K562 (cell line): Measurements from ENCODE around the gene ZFAND3. TPM values are rescaled to one million over a fixed set of nuclear protein-coding genes. Genes with fewer than 3 reads are reported as not detected.

Source experiments
- BCOR ChIP-seq: fragments of 450-650 bp; IDR thresholded peaks from 2 replicates; pipeline ENCODE4 v1.6.1; 2016
- CAMTA2 ChIP-seq: fragments of 250-450 bp; sonication (Bioruptor Pico); conservative IDR thresholded peaks from 2 replicates; pipeline ENCODE4 v1.5.1; 2022
- CC2D1A ChIP-seq: fragments of 450-650 bp; IDR thresholded peaks from 2 replicates; pipeline ENCODE4 v1.6.1; 2017; ENCODE audit warnings: mild to moderate bottlenecking
- CREB1 ChIP-seq, 2 experiments: sonication (generic) in 1 of 2; formaldehyde crosslinking in 1 of 2; IDR thresholded peaks; 2 replicates each; pipeline versions ENCODE4 v1.6.1 to v1.8.0; 2012 to 2022; ENCODE audit warnings: inconsistent platforms in 1 of 2, mild to moderate bottlenecking in 1 of 2, missing genetic modification reagents in 1 of 2, moderate library complexity in 1 of 2
- DEAF1 ChIP-seq: fragments of 450-650 bp; formaldehyde crosslinking; IDR thresholded peaks from 2 replicates; pipeline ENCODE4 v1.4.0; 2020; ENCODE audit warnings: mild to moderate bottlenecking, moderate library complexity
- E2F8 ChIP-seq: fragments of 450-650 bp; IDR thresholded peaks from 2 replicates; pipeline ENCODE4 v1.7.1; 2018; ENCODE audit warnings: mild to moderate bottlenecking, low read depth; ENCODE audit not compliant: partially characterized antibody
- HMG20A ChIP-seq: fragments of 450-650 bp; formaldehyde crosslinking; conservative IDR thresholded peaks from 2 replicates; pipeline ENCODE4 v1.4.0; 2020; ENCODE audit warnings: mild to moderate bottlenecking, mixed read lengths
- NBN ChIP-seq: fragments of 450-650 bp; IDR thresholded peaks from 2 replicates; pipeline ENCODE4 v1.6.1; 2016; ENCODE audit warnings: low read depth, mild to moderate bottlenecking
- RNF2 ChIP-seq: sonication (generic); IDR thresholded peaks from 2 replicates; pipeline ENCODE4 v1.6.1; 2016
- SMAD4 ChIP-seq: fragments of 250-450 bp; sonication (Bioruptor Pico); conservative IDR thresholded peaks from 2 replicates; pipeline ENCODE4 v1.8.0; 2021; ENCODE audit warnings: inconsistent platforms, mild to moderate bottlenecking, moderate library complexity
- TCF3 ChIP-seq: sonication (generic); formaldehyde crosslinking; IDR thresholded peaks from 2 replicates; pipeline ENCODE4 v1.4.0; 2020; ENCODE audit warnings: mild to moderate bottlenecking, missing genetic modification reagents
- TFAP4 ChIP-seq: sonication (generic); formaldehyde crosslinking; IDR thresholded peaks from 2 replicates; pipeline ENCODE4 v1.8.0; 2022; ENCODE audit warnings: missing genetic modification reagents, mild to moderate bottlenecking, moderate library complexity, borderline replicate concordance
- ZFP36 ChIP-seq: fragments of 150-350 bp; IDR thresholded peaks from 2 replicates; pipeline ENCODE4 v1.6.1; 2018; ENCODE audit warnings: low read length, low read depth; ENCODE audit not compliant: partially characterized antibody
- ZNF395 ChIP-seq: fragments of 200-800 bp; sonication (Bioruptor generic); IDR thresholded peaks from 2 replicates; pipeline ENCODE4 v1.6.1; 2017; ENCODE audit warnings: missing genetic modification characterization, missing compliant biosample characterization
- ZNF398 ChIP-seq: fragments of 250-450 bp; sonication (Bioruptor Pico); IDR thresholded peaks from 2 replicates; pipeline ENCODE4 v1.8.0; 2021; ENCODE audit warnings: moderate library complexity, mild to moderate bottlenecking, inconsistent platforms
- polyA plus RNA-seq, 8 experiments: library from polyadenylated mRNA; depleted of rRNA in 4 of 8; stranded (reverse) in 5 of 8; unstranded in 3 of 8; fragments of >200 nt; fragmentation: Nextera tagmentation in 2 of 8; fragmentation: Illumina TruSeq in 1 of 8; extraction: Ambion mirVana in 2 of 8; extraction: Trizol in 1 of 8; gene quantifications; 2 replicates each; pipeline versions ENCODE4 v1.2.1 to v1.2.3, GENCODE V29; 2011 to 2014; ENCODE audit warnings: inconsistent platforms in 1 of 8, missing spikeins in 1 of 8
- total RNA-seq, 7 experiments: library from RNA; depleted of rRNA in 6 of 7; stranded (reverse); fragments of >200 nt in 6 of 7; fragmentation: Illumina TruSeq in 2 of 7; extraction: Trizol in 2 of 7; gene quantifications; 2 replicates each; pipeline versions ENCODE4 v1.2.1 to v1.2.3, GENCODE V29; 2011 to 2021; ENCODE audit warnings: low replicate concordance in 1 of 7

Gene ZFAND3
- total and polyA plus RNA-seq, 9 of the 15 experiments (the other 6 are each of a cell fraction or from before 2014, with no cell fraction given): 0.81 to 26.6 (median 11.8) TPM

- TF ChIP-seq TFAP4 (peak; percentile 96), BCOR (peak; percentile 79), CREB1 (IDR thresholded peaks at IDR 0.05) (peak; percentile 77), CREB1 (CRISPR knock-in tag; IDR thresholded peaks at IDR 0.05) (peak; percentile 76; the same call in 1 of the 2 replicates), TCF3 (CRISPR knock-in tag) (peak; percentile 46; the same call in 1 of the 2 replicates), CC2D1A (peak; percentile 89), RNF2 (peak; percentile 49; the same call in 1 of the 2 replicates), CAMTA2 (CRISPR knock-in tag) (no peak), SMAD4 (CRISPR knock-in tag) (peak; percentile 86), ZFP36 (peak; percentile 31), HMG20A (CRISPR knock-in tag) (no peak), ZNF395 (CRISPR knock-in tag) (peak; percentile 61), E2F8 (no peak), DEAF1 (peak; percentile 89), ZNF398 (CRISPR knock-in tag) (no peak), NBN (peak; percentile 71)
Measured at GRCh38 chr6:37791156-37791919, 28.2 kb upstream of the ZFAND3 start (continued).
